Activated CD8-positive, alpha-beta memory T cell treated with anti-CD3 and anti-CD28 coated beads for 48 hours (primary cell): Measurements from ENCODE around the gene BOK.
"Not testable (repeated sequence)": the region's sequence is repeated elsewhere in the genome, so short reads cannot be mapped to it uniquely, and the experiment has no call there.

Source experiments
- DNase-seq, 3 experiments: peaks; one replicate each; pipeline ENCODE4 v3.0.0-alpha.2; 2020; ENCODE audit warnings: low read depth in 2 of 3, low spot score in 2 of 3

BOK gene, protein sequence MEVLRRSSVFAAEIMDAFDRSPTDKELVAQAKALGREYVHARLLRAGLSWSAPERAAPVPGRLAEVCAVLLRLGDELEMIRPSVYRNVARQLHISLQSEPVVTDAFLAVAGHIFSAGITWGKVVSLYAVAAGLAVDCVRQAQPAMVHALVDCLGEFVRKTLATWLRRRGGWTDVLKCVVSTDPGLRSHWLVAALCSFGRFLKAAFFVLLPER

DNA sequence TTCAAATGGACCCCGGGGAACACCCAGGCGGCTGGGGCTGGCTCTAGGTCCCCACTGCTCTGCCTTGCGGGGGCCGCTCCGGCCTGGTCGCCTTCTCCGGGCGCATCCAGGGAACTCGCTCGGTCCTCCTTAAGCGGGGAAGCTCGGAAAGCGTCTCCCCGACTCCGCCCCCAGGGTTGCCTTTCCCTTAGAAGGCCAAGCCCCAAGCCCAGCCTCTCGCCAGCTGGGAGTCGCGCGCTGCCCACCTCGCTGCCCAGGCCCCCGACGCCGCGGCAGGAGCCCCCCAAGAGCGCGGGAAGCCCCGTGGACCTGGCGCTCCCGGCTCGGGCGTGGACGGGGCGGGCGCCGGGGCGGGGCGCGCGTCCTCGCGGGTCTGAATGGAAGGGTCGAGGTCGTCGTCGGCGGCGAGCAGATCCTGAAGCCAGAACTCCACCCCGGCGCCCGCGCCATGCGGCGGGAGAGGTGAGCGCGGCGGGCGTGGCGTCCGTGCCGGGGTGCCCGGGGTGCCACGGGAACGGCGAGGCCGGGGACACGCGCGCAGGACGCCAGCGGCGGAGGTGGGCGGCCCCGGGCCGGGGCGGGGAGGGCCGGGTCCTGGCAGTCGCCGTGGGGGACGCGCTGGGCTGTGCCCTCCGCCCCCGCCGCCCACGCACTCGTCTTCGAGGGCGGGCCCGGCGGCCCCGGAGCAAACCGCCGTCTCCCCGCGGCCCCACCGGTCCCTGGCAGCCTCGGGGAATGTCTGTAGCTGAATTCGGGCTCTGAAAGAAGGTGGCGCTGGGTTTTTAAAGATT is at the start of gene BOK:
TSS of gene BOK (plus strand) at position 214 of the 791 bp plus-strand sequence. CDS start 739 bp downstream, outside the sequence.
- no peak for DNase-seq

DNA sequence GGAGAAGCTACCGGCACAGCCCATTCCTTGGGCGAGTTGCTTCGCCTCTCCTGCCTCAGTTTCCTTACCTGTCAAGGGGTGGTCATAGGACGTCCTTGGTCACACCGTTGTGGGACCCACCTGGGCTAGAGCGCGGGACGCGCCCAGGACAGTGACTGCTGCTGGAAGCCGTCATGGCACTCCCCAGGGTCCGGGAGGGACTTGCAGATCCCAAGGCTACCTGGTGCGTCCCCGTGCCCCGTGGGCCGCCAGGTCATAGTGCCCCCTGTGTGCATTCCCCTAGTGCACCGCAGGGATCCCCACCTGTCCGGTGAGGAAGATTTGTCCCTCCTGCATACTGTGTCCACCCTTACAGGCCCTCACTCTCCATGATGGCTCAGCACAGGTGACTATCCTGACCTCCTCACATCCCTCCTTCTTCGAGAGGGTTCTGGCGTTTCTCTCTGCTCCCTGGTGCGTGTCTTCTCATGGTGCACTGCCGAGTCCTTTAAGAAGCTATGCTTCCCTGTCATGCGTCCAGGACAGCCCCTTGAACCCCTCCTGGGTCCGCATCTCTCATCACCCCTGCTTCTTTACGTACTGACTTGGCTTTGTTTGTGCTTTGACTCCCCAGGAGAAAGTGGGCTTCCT is 49.3 kb upstream of the BOK start:
- peak in 1 of 3 experiments; percentile 19 for DNase-seq

DNA sequence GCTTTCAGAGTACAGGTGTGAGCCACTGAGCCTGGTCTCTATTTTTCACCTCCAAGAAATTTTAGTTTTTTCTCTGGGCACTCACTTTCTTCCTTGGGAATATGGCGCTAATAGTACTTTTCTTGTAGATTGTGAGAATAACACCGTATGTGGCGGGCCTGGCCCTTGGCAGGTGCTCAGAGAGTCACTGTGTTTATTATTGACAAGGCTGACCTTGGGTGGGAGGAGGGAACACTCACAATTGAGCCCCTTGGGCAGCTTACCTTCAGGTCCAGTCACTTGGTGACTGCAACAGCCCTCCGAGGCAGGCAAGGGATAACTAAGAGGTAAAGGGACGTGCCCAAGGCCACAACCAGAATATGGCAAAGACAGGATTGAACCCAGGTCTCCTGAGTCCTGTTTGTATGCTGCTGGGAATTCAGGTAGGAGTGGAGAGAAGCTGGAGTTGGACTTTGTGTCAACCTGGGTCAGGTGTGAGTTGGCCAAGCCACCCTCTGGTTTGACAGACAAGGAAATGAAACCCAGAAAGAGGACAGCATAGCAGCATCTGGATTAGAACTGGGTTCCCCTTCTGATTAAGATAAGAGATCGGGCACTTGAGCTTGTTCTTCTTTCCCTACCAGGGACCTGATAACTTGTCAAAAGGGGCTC is 47.3 kb upstream of the BOK start:
- DNase-seq: no peak

DNA sequence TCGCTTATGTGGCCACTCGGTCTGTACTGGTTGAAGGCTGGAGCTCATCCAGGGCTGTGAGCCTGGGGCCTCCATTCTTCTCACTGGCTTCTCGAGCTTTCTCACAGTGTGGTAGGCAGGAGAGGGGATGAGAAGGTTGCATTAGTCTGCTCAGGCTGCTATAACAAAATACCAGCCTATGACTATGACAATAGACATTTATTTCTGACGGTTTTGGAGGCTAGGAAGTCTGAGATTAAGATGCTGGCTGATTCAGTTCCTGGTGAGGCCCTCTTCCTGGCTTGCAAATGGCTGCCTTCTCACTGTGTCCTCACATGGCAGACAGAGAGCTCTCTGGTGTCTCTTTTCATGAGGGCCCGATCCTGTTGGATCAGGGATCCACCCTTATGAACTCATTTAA is 44.0 kb upstream of the BOK start:
- no peak for DNase-seq

DNA sequence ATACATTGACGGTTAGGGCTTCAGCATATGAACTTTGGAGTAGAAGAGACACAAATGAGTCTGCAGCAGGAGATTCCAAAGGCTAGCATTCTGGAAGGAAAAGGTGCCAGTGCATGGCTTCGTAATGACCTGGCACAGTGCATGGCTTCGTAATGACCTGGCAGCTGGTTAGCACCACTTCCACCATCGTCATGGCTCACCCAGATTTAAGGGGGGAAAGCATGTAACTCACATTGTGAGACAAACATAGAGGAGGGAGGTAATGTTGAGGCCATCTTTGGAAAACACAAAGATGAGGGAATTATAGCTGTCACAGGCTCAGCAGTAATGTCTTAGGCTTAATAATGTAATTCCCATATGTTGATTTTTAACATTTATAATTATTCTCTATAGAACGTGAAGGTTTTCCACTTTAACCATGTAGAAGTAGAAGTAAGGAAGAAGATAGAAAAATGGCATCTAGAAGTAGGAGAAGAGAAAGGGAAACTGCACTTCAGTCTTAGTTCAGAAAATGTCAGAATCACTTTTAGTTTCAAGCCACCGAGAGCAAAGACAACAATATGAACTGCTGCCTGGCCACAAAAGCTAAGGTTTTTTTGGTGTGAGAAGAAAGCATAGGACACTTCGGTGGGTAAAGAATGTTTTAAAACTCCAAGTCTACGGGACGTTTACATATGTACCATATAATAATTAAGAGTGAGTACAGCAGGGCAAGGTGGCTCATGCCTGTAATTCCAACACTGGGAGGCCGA is 43.4 kb upstream of the BOK start:
- DNase-seq: no peak

DNA sequence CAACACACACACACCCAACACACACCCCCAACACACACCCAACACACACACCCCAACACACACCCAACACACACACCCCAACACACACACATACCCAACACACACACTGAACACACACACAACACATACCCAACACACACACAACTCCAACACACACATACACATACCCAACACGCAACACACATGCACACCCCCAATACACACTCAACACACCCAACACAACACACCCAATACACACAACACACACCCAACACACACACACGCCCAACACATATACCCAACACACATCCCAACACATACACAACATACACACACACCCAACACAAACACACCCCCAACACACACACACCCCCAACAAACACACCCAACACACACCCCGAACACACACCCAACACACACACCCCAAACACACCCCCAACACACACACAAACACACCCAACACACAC is 42.0 kb upstream of the BOK start:
- DNase-seq: no peak

DNA sequence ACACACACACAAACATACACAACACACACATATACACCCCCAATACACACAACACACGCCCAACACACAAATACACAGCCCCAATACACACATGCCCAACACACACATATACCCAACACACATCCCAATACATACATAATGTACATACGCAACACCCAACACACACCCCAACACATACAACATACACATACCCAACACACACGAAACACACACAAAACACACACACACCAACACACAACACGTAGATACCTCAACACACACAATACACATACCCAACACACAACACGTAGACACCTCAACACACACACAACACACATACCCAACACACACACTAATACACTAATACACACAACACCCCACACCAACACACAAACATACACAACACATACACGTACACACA is 41.2 kb upstream of the BOK start:
- no peak for DNase-seq

DNA sequence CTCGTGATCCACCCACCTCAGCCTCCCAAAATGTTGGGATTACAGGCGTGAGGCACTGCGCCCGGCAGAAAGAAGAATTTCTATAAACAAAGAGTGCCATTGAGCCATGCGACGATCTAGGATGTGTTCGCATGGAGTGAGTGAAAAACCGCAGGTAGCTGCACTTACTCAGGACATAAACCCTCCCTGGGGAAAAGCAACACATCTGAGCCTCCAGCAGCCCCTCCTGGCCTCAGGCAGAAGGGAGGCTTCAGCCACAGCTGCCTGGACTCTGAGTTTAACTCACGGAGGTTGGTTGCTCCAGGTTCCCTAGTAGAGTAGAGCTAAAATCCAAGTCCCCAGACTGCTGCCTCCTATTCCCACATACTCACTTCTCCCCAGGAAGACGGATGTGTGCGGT is 38.9 kb upstream of the BOK start:
- no peak for DNase-seq

DNA sequence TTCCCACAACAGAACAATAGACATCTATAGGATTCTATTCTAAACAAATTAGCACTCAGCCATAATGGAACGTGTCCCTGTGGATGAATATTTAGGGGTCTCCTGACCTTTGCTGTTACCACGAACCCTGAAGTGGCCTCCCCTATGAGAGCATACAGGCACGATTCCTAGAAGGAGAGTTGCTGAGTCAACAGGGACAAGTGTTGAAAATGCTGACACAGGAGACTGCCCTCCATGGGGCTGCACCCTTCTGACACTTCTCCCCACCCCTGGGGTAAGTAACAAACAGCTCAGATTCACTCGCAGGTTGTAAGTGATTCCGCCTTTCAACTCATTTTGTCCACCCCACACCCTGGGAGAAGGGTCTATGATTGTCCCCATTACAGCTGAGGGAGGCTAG is 36.1 kb upstream of the BOK start:
- DNase-seq: no peak

DNA sequence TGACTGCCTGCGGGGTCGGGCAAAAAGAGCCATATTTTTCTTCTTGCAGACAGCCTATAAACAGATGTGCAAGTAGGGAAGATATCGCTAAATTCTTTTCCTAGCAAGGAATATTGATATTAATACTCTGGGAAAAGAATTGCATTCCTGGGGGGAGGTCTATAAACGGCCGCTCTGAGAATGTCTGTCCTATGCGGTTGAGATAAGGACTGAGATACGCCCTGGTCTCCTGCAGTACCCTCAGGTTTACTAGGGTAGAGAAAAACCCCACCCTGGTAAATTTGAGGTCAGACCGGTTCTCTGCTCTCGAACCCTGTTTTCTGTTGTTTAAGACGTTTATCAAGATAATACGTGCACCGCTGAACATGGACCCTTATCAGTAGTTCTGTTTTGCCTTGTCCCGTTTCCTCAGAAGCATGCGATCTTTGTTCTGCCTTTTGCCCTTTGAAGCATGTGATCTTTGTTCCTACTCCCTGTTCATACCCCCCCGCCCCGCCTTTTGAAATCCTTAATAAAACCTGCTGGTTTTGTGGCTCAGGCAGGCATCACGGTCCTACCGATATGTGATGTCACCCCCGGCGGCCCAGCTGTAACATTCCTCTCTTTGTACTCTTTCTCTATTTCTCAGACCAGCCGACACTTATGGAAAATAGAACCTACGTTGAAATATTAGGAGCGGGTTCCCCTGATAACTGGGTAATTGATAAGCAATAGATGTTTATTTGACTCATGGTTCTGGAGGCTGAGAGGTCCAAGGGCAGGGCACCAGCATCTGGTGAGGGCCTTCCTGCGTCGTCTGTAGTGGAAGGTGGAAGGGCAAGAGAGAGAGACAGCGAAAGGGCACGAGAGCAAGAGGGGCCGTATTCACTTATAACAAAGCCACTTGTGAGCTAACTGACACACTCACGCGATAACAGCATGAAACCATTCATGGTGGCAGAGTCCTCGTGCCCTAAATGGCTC is 32.4 kb upstream of the BOK start:
- DNase-seq: not testable (repeated sequence)

DNA sequence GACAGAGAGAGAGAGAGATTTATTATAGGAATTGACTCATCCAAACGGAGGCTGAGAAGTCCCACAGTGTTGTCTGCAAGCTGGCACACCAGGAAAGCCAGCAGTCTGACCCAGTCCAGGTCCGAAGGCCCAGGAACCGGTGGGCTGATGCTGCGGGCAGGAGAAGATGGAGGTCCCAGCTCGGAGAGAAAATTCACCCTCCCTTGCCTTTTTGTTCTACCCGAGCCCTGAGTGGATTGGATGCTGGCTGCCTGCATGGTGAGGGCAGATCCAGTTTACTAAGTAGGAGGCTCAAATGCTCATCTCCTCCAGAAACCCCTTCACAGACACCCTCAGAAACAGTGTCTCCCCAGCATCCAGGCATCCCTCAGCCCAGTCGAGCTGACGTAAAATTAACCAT is 28.0 kb upstream of the BOK start:
- no peak for DNase-seq

DNA sequence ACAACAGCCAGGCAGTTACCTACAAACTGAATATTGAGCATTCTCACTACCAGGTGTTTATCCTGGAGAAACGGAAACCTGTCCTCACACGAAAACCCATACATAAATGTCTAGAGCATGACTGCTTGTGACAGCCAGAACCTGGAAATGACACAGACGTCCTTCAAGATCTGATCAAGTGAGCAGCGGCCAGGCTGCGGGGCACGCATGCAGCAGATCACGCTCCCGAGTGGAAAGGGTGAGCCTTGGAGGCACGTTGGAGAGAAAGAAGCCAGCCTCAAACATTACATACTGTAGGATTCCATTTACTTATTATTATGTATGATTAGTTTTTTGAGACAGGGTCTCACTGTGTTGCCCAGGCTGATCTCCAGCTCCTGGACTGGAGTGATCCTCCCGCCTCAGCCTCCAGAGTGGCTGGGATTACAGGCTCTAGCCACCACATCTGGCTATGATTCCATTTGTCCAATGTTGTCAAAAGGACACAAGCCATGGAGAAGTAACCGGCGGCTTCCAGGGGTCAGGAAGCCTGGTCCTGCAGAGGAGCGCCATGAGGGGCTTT is 27.3 kb upstream of the BOK start:
- DNase-seq: no peak

DNA sequence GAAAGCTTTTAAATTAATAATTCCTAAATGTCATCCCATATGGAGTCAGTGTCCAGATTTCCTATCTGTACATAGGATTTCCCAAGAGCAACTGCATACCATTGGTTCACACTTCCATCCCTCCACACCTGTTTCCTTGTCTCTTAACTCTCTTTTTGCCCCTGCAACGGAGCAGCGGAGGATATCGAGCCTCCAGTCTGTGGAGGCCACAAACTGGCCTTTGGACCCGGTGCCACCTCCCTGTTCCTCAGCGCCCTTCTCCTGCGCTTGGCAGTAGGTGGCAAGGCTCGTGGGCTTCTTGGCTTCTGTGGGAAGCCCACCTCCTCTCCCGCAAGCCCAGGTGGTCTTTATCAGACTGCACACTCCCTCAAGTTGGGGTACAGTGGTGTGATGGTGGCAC is 26.4 kb upstream of the BOK start:
- DNase-seq: no peak

DNA sequence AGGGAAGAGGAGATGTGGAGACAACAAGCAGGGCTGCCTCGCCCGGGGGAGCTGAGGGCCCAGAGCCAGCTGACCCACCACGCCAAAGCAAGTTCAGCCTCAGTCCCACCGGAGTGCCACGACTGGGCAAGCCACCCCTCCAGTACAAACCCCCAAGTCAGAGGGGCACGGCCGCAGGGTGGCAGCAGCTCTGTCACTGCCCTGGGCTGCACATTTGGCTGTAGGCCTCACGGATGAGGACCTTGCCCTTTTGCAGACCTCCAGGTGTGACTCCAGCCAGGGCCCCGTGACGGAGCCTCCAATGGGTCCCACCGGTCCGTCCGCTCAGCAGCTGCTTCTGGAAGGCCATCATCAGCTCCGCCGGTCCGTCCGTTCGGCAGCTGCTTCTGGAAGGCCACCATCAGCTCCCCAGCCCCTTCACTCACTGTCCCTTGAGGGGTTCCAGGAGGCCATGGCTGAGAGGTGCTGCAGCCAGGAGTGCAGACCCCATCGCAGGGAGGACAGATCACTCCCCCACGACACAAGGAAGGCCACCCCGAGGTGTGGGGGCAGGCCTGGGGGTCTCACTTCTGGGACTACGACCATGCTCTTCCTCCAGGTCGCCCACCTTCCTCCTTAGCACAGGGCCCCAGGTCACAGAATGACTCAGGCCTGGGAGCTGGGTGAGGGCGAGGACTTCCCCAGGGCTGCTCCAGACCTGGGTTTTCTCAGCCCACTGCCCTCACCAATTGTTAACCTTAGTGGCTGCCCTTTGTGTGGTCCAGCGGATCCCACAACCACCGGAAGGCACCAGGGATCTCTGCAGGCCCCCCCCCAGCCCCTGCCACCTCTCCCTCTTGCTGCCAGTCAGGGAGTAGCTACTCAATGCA is 25.6 kb upstream of the BOK start:
- no peak for DNase-seq

DNA sequence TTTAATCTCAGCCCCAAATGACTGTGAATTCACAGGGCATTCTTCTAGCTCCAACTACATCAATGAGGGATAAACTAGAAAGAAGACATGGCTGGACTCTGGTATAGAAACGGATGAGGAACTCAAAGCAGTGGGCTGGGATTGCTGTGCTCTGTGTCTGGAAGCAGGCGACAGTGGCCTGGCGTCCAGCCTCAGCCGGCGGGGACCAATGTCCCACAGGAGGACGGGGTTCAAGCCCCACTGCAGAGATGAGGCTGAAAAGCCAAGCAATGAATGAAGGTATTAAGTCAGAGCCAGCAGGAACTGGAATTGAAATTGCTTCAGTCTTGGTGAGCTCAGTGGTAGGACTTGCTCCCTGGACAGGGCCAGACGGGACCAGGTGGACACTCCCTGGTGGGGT is 24.3 kb upstream of the BOK start:
- no peak for DNase-seq

DNA sequence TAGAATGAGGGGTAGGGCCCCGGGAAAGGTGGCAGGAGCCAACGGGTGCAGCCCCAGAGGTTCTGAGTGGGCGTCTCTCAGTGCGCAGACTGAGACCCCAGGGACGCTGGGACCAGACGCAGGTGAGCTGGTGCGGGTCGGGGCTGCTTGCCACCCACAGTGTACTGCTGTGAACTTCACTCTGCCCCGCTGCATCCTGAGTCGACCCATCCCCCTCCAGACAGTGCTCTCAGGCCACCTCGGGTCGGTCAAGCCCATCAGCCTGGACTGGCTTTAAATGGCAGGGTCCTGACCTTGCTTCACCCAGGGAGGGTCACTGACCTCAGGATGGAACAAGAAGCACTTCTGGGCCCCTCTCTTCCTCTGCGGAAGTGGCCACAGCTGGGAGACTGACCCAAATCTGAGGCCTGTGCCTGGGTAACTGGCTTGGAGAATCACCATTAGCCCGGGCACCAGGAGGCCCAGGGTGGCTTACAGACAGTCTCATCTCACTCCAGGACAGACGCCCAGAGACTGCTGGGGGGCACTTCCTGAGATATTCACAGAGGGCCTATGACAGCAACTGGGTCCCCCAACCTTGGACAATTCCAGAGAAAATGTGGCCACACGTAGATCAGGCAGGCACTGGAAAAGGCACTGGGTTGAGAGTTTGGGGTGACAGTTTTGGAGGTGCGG is 23.7 kb upstream of the BOK start:
- DNase-seq: no peak

DNA sequence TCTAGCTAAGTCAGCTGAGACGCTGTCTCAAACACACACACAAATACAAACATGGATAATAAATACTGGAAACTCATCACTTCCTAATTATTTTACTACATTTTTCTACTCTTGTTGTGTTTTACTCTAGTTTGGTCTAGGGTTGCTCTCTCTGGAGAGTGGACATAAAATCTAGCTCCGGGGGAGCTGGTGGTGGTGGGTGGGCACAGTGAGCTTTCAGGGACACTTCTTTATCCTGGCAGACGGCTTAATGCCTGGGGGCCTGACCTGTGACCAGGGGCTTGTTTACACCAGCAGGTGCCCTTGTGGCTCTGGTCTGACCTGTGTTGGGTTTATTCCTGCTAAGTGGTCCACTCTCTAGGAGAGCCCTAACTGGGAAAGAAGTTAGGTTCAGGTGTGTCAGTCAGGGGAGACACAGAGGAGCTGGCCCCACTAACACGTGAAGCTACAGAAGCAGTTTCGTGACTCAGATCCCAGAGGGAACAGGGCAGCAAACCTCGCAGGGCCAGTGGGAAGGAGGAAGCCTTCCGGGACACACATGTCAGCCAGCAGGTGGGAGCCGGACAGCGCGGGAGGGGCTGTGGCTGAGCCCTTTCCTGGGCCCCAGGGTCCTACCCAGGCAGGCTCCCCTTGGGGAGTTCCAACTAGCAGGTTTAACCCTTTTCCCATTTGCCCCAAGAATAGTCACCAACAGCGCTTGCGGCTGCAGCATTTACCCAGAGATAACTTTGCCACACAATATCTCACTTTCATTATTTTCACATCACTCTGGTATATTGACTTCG is 22.5 kb upstream of the BOK start:
- no peak for DNase-seq
